H9 (cell line): ENCODE data around the gene DMD. TPM values are rescaled to one million over a fixed set of nuclear protein-coding genes. Genes with fewer than 3 reads are reported as not detected.

Source experiments
- DNase-seq: peaks from one replicate; pipeline ENCODE4 v3.0.0-alpha.2; 2017
- H2AFZ ChIP-seq: one replicate; pipeline ENCODE4 v1.6.1; 2013; ENCODE audit warnings: mild to moderate bottlenecking, low read length, control low read depth, moderate library complexity
- H2AK5ac ChIP-seq: 2 replicates; pipeline ENCODE4 v1.6.1; 2013; ENCODE audit warnings: low read length, control low read depth, mixed read lengths; ENCODE audit not compliant: insufficient read length
- H2BK120ac ChIP-seq: one replicate; pipeline ENCODE4 v1.6.1; 2013; ENCODE audit warnings: low read depth, mild to moderate bottlenecking, low read length, control low read depth, inconsistent platforms; ENCODE audit not compliant: poor library complexity, severe bottlenecking
- H2BK12ac ChIP-seq: 2 replicates; pipeline ENCODE4 v1.6.1; 2013; ENCODE audit warnings: low read length, control low read depth, mixed read lengths, low read depth; ENCODE audit not compliant: insufficient read length
- H2BK15ac ChIP-seq: 2 replicates; pipeline ENCODE4 v1.6.1; 2013; ENCODE audit warnings: low read depth, low read length, control low read depth
- H2BK20ac ChIP-seq: one replicate; pipeline ENCODE4 v1.6.1; 2013; ENCODE audit warnings: low read depth, mild to moderate bottlenecking, low read length, control low read depth, inconsistent platforms; ENCODE audit not compliant: poor library complexity, severe bottlenecking
- H2BK5ac ChIP-seq: 2 replicates; pipeline ENCODE4 v1.6.1; 2013; ENCODE audit warnings: low read length, control low read depth, mixed read lengths; ENCODE audit not compliant: insufficient read length
- H3K14ac ChIP-seq: 2 replicates; pipeline ENCODE4 v1.6.1; 2013; ENCODE audit warnings: low read length, control low read depth; ENCODE audit not compliant: insufficient read depth
- H3K18ac ChIP-seq: 2 replicates; pipeline ENCODE4 v1.6.1; 2013; ENCODE audit warnings: low read depth, mild to moderate bottlenecking, mixed read lengths, low read length, control low read depth; ENCODE audit not compliant: insufficient read length
- H3K23ac ChIP-seq: 2 replicates; pipeline ENCODE4 v1.6.1; 2013; ENCODE audit warnings: low read length, control low read depth, mixed read lengths, low read depth; ENCODE audit not compliant: insufficient read length
- H3K23me2 ChIP-seq: 2 replicates; pipeline ENCODE4 v1.6.1; 2013; ENCODE audit warnings: low read depth, mild to moderate bottlenecking, mixed read lengths, low read length, control low read depth; ENCODE audit not compliant: insufficient read length, poor library complexity, severe bottlenecking
- H3K27ac ChIP-seq: 2 replicates; pipeline ENCODE4 v1.5.1; 2013; ENCODE audit warnings: low read length, control low read depth, mixed read lengths, low read depth; ENCODE audit not compliant: insufficient read length
- H3K27me3 ChIP-seq: 2 replicates; pipeline ENCODE4 v1.6.1; 2013; ENCODE audit warnings: low read length, control low read depth, inconsistent platforms; ENCODE audit not compliant: insufficient read depth
- H3K4ac ChIP-seq: 2 replicates; pipeline ENCODE4 v1.6.1; 2013; ENCODE audit warnings: low read depth, mild to moderate bottlenecking, control low read depth, inconsistent platforms, low read length, moderate library complexity
- H3K4me1 ChIP-seq: 2 replicates; pipeline ENCODE4 v1.6.1; 2013; ENCODE audit warnings: low read length, control low read depth, inconsistent platforms; ENCODE audit not compliant: insufficient read depth
- H3K4me2 ChIP-seq: 2 replicates; pipeline ENCODE4 v1.6.1; 2013; ENCODE audit warnings: low read length, control low read depth, mixed read lengths; ENCODE audit not compliant: insufficient read length, insufficient read depth
- H3K56ac ChIP-seq: 2 replicates; pipeline ENCODE4 v1.6.1; 2013; ENCODE audit warnings: low read depth, mild to moderate bottlenecking, mixed read lengths, low read length, control low read depth; ENCODE audit not compliant: insufficient read length
- H3K79me1 ChIP-seq: 2 replicates; pipeline ENCODE4 v1.6.1; 2013; ENCODE audit warnings: low read depth, mild to moderate bottlenecking, moderate library complexity, low read length, control low read depth, inconsistent platforms; ENCODE audit not compliant: insufficient read depth, poor library complexity, severe bottlenecking
- H3K79me2 ChIP-seq: 2 replicates; pipeline ENCODE4 v1.6.1; 2013; ENCODE audit warnings: low read length, control low read depth, inconsistent platforms; ENCODE audit not compliant: insufficient read depth
- H3K9ac ChIP-seq: 2 replicates; pipeline ENCODE4 v1.6.1; 2013; ENCODE audit warnings: low read length, control low read depth, mixed read lengths; ENCODE audit not compliant: insufficient read length; ENCODE audit errors: extremely low read depth
- H3K9me3 ChIP-seq: one replicate; pipeline ENCODE4 v1.6.1; 2013; ENCODE audit warnings: low read depth, low read length, inconsistent platforms; ENCODE audit not compliant: control insufficient read depth
- H3T11ph ChIP-seq: one replicate; pipeline ENCODE4 v1.6.1; 2013; ENCODE audit warnings: mild to moderate bottlenecking, low read length, control low read depth, inconsistent platforms
- H4K20me1 ChIP-seq: one replicate; pipeline ENCODE4 v1.6.1; 2013; ENCODE audit not compliant: control insufficient read depth, insufficient read length, insufficient read depth
- H4K5ac ChIP-seq: 2 replicates; pipeline ENCODE4 v1.6.1; 2013; ENCODE audit warnings: low read depth, mild to moderate bottlenecking, mixed read lengths, low read length, control low read depth; ENCODE audit not compliant: insufficient read length
- H4K8ac ChIP-seq: replicated peaks from 2 replicates; pipeline ENCODE4 v1.6.1; 2013; ENCODE audit warnings: low read length, control low read depth, mixed read lengths, low read depth; ENCODE audit not compliant: insufficient read length
- H4K91ac ChIP-seq: 2 replicates; pipeline ENCODE4 v1.6.1; 2013; ENCODE audit warnings: low read depth, mild to moderate bottlenecking, moderate library complexity, mixed read lengths, low read length, control low read depth; ENCODE audit not compliant: insufficient read length
- H3K27ac Mint-ChIP-seq, 3 experiments: 2 replicates in 2 of 3; 3 replicates in 1 of 3; pipeline ENCODE4 v1.8.0; 2020 to 2021; ENCODE audit warnings: mixed read lengths in 3 of 3, mild to moderate bottlenecking in 1 of 3, moderate library complexity in 1 of 3
- H3K27me3 Mint-ChIP-seq: 2 replicates; pipeline ENCODE4 v1.8.0; 2021; ENCODE audit warnings: low read depth, mild to moderate bottlenecking, moderate library complexity, mixed read lengths
- H3K36me3 Mint-ChIP-seq, 3 experiments: 2 replicates in 2 of 3; 3 replicates in 1 of 3; pipeline ENCODE4 v1.8.0; 2020 to 2021; ENCODE audit warnings: low read depth in 3 of 3, mixed read lengths in 3 of 3; ENCODE audit not compliant: insufficient read depth in 1 of 3
- H3K4me1 Mint-ChIP-seq, 2 experiments: 2 replicates each; pipeline ENCODE4 v1.8.0; 2020; ENCODE audit warnings: mixed read lengths in 2 of 2
- H3K4me3 Mint-ChIP-seq, 2 experiments: 2 replicates in 1 of 2; 3 replicates in 1 of 2; pipeline ENCODE4 v1.8.0; 2020 to 2021; ENCODE audit warnings: mild to moderate bottlenecking in 2 of 2, mixed read lengths in 2 of 2, moderate library complexity in 1 of 2
- H3K9me3 Mint-ChIP-seq, 2 experiments: 2 replicates in 1 of 2; 3 replicates in 1 of 2; pipeline ENCODE4 v1.8.0; 2020; ENCODE audit warnings: mild to moderate bottlenecking in 2 of 2, mixed read lengths in 2 of 2, moderate library complexity in 1 of 2
- CTCF ChIP-seq: fragments of 200-600 bp; sonication (generic); conservative IDR thresholded peaks from 3 replicates; pipeline ENCODE4 v1.8.0; 2021; ENCODE audit warnings: antibody characterized with exemption, mild to moderate bottlenecking
- WGBS: extraction: QIAGEN DNeasy Blood & Tissue Kit; methylation state at CpG from one replicate; pipeline ENCODE4 v1.1.7; 2013; ENCODE audit warnings: missing lambda C conversion rate, low lambda C conversion rate, mixed read lengths; ENCODE audit not compliant: insufficient read length; ENCODE audit errors: extremely low coverage; 5-methylcytosine and 5-hydroxymethylcytosine counted together
- total RNA-seq: library from RNA; stranded (reverse); gene quantifications from 2 replicates; pipeline ENCODE4 v1.2.1, GENCODE V29; 2021

Gene DMD
- total RNA-seq, 1 experiment from 2014 or later: 3.8 TPM

- no peak overlapping the region for H3K9ac ChIP-seq
- H3K56ac ChIP-seq: no peak overlapping the region
- H2AK5ac ChIP-seq: no peak overlapping the region
- no peak for DNase-seq
- H3K4me2 ChIP-seq: no peak overlapping the region
- no peak overlapping the region for H2AFZ ChIP-seq
- H2BK5ac ChIP-seq: no peak overlapping the region
- H3K18ac ChIP-seq: no peak overlapping the region
- H4K8ac ChIP-seq: no peak overlapping the region
- no peak overlapping the region for H2BK15ac ChIP-seq
- no peak overlapping the region for H3K14ac ChIP-seq
- H3K27me3 ChIP-seq: no peaks in the 10 kb centered on the region
- H3K23ac ChIP-seq: no peak overlapping the region
- H3K23me2 ChIP-seq: no peaks in the 10 kb centered on the region
- H3K79me2 ChIP-seq: no peaks in the 10 kb centered on the region
- no peaks in the 10 kb centered on the region for H4K20me1 ChIP-seq
- H3K27ac ChIP-seq: no peak overlapping the region
- H3T11ph ChIP-seq: no peak overlapping the region
- H2BK120ac ChIP-seq: no peak overlapping the region
- Mint-ChIP-seq H3K36me3 (peaks cover 0 to 3% (median 0%) of the 10 kb centered on the region in 3 experiments; a peak in 2 of 7 replicates), H3K27me3 (no peaks in the 10 kb centered on the region), H3K9me3 (peaks cover 10 to 20% of the 10 kb centered on the region in 2 experiments; a peak in 4 of 5 replicates), H3K27ac (no peak overlapping the region), H3K4me3 (no peak overlapping the region), H3K4me1 (no peaks in the 10 kb centered on the region)
- H4K5ac ChIP-seq: no peak overlapping the region
- no peak overlapping the region for H3K4ac ChIP-seq
- H3K79me1 ChIP-seq: no peaks in the 10 kb centered on the region
- no peak overlapping the region for H2BK12ac ChIP-seq
- no CpG with 5 or more reads among the region's 3 CpGs for WGBS
- no peak for TF ChIP-seq CTCF
- H2BK20ac ChIP-seq: no peak overlapping the region
- no peaks in the 10 kb centered on the region for H3K4me1 ChIP-seq
- no peaks in the 10 kb centered on the region for H3K9me3 ChIP-seq
- no peak overlapping the region for H4K91ac ChIP-seq
Observed at GRCh38 chrX:32954125-32954524, 257.2 kb downstream of the DMD start.
